Keratinocyte (primary cell): ENCODE measurements around the gene LTB4R2. TPM values are rescaled to one million over a fixed set of nuclear protein-coding genes. Genes with fewer than 3 reads are reported as not detected.

Source experiments
- DNase-seq: peaks from one replicate; pipeline ENCODE4 v3.0.0-alpha.2; 2011; ENCODE audit warnings: low read depth, missing footprints, low spot score
- FAIRE-seq: peaks from 2 replicates; lab custom pipeline; 2011; peaks lifted over from hg19 to GRCh38; lab: Jason Lieb, UNC
- H2AFZ ChIP-seq: 2 replicates; pipeline ENCODE4 v1.6.0; 2012; ENCODE audit warnings: low read length, control low read depth, inconsistent platforms; ENCODE audit not compliant: control insufficient read depth
- H3K27ac ChIP-seq: 2 replicates; pipeline ENCODE4 v1.5.1; 2011; ENCODE audit warnings: low read length; ENCODE audit not compliant: control insufficient read depth, insufficient read depth
- H3K27me3 ChIP-seq: 3 replicates; pipeline ENCODE4 v1.6.0; 2011; ENCODE audit warnings: low read length; ENCODE audit not compliant: control insufficient read depth, insufficient read depth; ENCODE audit errors: extremely low read depth
- H3K36me3 ChIP-seq, 2 experiments: 2 replicates in 1 of 2; 3 replicates in 1 of 2; pipeline ENCODE4 v1.5.1; 2011; ENCODE audit warnings: low read length in 2 of 2, mild to moderate bottlenecking in 1 of 2; ENCODE audit not compliant: control insufficient read depth in 2 of 2, insufficient read depth in 2 of 2; ENCODE audit errors: extremely low read depth in 1 of 2
- H3K4me1 ChIP-seq: 3 replicates; pipeline ENCODE4 v1.5.1; 2011; ENCODE audit warnings: low read length; ENCODE audit not compliant: control insufficient read depth, insufficient read depth; ENCODE audit errors: extremely low read depth
- H3K4me2 ChIP-seq: 3 replicates; pipeline ENCODE4 v1.6.0; 2011; ENCODE audit warnings: low read depth, low read length; ENCODE audit not compliant: control insufficient read depth, insufficient read depth; ENCODE audit errors: extremely low read depth
- H3K4me3 ChIP-seq, 3 experiments: fragments of 200-600 bp in 1 of 3; sonication (generic) in 1 of 3; 2 replicates in 2 of 3; 3 replicates in 1 of 3; pipeline ENCODE4 v1.5.1; 2011 to 2016; ENCODE audit warnings: low read length in 3 of 3, mild to moderate bottlenecking in 3 of 3, control low read depth in 2 of 3, inconsistent platforms in 1 of 3, low read depth in 1 of 3, mixed read lengths in 1 of 3, mixed run types in 1 of 3, moderate library complexity in 1 of 3; ENCODE audit not compliant: control insufficient read depth in 2 of 3, insufficient read depth in 2 of 3; ENCODE audit errors: extremely low read depth in 1 of 3
- H3K79me2 ChIP-seq: 2 replicates; pipeline ENCODE4 v1.6.0; 2012; ENCODE audit warnings: low read length; ENCODE audit not compliant: control insufficient read depth, insufficient read depth
- H3K9ac ChIP-seq: 3 replicates; pipeline ENCODE4 v1.6.0; 2011; ENCODE audit warnings: low read length; ENCODE audit not compliant: control insufficient read depth, insufficient read depth; ENCODE audit errors: extremely low read depth
- H3K9me1 ChIP-seq: 3 replicates; pipeline ENCODE4 v1.6.0; 2011; ENCODE audit warnings: low read length; ENCODE audit not compliant: control insufficient read depth, insufficient read depth; ENCODE audit errors: extremely low read depth
- H3K9me3 ChIP-seq: 2 replicates; pipeline ENCODE4 v1.5.1; 2012; ENCODE audit warnings: low read depth, low read length; ENCODE audit not compliant: control insufficient read depth
- H4K20me1 ChIP-seq: 3 replicates; pipeline ENCODE4 v1.6.0; 2011; ENCODE audit warnings: low read length; ENCODE audit not compliant: control insufficient read depth, insufficient read depth; ENCODE audit errors: extremely low read depth
- EZH2 ChIP-seq: IDR thresholded peaks from one replicate; pipeline ENCODE4 v1.6.1; 2012; ENCODE audit warnings: inconsistent platforms, mild to moderate bottlenecking, low read length, moderate library complexity
- dilution Hi-C: fragments of 300-500 bp; cut with MboI; formaldehyde crosslinking; loops from one replicate; pipeline ENCODE4 v1.7.0; 2020; ENCODE audit warnings: low sequenced_read_pairs; ENCODE audit not compliant: extremely low pct_ligation_motif_present
- polyA plus RNA-seq, 5 experiments: library from polyadenylated mRNA; depleted of rRNA in 3 of 5; stranded (reverse) in 3 of 5; stranded (forward) in 1 of 5; unstranded in 1 of 5; fragments of >200 nt; gene quantifications; 1 replicate in 1 of 5; 2 replicates in 3 of 5; 3 replicates in 1 of 5; pipeline versions ENCODE4 v1.2.1 to v1.2.3, GENCODE V29; 2011 to 2012; ENCODE audit warnings: missing spikeins in 2 of 5, low read depth in 1 of 5, low replicate concordance in 1 of 5
- TF ChIP-seq, protein P1 (sequence below), 3 experiments: IDR thresholded peaks in 1 of 3; conservative IDR thresholded peaks in 1 of 3; optimal IDR thresholded peaks in 1 of 3; 2 replicates in 2 of 3; 3 replicates in 1 of 3; pipeline versions ENCODE3 to v1.5.1; 2011; ENCODE audit warnings: low read length in 3 of 3, mild to moderate bottlenecking in 3 of 3, moderate library complexity in 2 of 3, control low read depth in 1 of 3, inconsistent platforms in 1 of 3; ENCODE audit not compliant: insufficient read depth in 2 of 3; ENCODE audit errors: extremely low read depth in 1 of 3

LTB4R2 gene
- polyA plus RNA-seq, 1 donor (not counting 4 experiments of a cell fraction or from before 2014, with no cell fraction given), result 7.9 TPM

DNA sequence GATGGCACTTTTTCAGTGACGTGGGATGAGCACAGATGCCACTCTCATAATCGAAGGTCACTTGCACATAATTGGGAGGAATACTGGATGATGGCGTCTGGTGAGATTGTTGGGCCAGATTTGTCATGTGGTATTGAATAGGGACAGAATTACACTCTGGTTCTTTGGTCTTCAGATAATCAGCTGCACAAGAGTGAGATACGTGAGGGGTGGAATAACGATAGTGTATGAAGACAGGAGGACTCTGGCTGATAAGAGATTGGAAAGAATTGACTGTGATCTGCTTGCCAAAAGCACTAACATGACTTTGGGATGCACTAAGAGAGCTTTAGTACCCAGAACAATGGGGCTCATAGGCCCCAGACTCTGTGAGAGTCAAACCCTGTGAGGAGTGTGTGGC, 31.5 kb upstream of the LTB4R2 start:
- no peaks in the 10 kb centered on the region for H3K27me3 ChIP-seq
- H2AFZ ChIP-seq, result no peak overlapping the region
- dilution Hi-C loops, result no loop called here
- H3K4me1 ChIP-seq, result peaks cover 29% of the 10 kb centered on the region
- FAIRE-seq (no peak), DNase-seq (no peak)
- no peaks in the 10 kb centered on the region for H3K36me3 ChIP-seq
- H3K27ac ChIP-seq, result no peak overlapping the region
- TF ChIP-seq, protein P1, sequence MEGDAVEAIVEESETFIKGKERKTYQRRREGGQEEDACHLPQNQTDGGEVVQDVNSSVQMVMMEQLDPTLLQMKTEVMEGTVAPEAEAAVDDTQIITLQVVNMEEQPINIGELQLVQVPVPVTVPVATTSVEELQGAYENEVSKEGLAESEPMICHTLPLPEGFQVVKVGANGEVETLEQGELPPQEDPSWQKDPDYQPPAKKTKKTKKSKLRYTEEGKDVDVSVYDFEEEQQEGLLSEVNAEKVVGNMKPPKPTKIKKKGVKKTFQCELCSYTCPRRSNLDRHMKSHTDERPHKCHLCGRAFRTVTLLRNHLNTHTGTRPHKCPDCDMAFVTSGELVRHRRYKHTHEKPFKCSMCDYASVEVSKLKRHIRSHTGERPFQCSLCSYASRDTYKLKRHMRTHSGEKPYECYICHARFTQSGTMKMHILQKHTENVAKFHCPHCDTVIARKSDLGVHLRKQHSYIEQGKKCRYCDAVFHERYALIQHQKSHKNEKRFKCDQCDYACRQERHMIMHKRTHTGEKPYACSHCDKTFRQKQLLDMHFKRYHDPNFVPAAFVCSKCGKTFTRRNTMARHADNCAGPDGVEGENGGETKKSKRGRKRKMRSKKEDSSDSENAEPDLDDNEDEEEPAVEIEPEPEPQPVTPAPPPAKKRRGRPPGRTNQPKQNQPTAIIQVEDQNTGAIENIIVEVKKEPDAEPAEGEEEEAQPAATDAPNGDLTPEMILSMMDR (optimal IDR thresholded peaks at IDR 0.05 in 1 of 3, IDR thresholded peaks at IDR 0.05 in 1 of 3, conservative IDR thresholded peaks at IDR 0.05 in 1 of 3; ENCODE audit: extremely low read depth in 1 of 3, insufficient read depth in 2 of 3, low read length in 3 of 3), result no peak
- no peak for TF ChIP-seq EZH2
- H3K9me3 ChIP-seq, result no peaks in the 10 kb centered on the region
- no peak overlapping the region for H3K4me2 ChIP-seq
- no peaks in the 10 kb centered on the region for H3K79me2 ChIP-seq
- no peak overlapping the region for H3K9ac ChIP-seq
- no peak overlapping the region for H3K4me3 ChIP-seq
- H4K20me1 ChIP-seq, result no peaks in the 10 kb centered on the region
- no peaks in the 10 kb centered on the region for H3K9me1 ChIP-seq

DNA sequence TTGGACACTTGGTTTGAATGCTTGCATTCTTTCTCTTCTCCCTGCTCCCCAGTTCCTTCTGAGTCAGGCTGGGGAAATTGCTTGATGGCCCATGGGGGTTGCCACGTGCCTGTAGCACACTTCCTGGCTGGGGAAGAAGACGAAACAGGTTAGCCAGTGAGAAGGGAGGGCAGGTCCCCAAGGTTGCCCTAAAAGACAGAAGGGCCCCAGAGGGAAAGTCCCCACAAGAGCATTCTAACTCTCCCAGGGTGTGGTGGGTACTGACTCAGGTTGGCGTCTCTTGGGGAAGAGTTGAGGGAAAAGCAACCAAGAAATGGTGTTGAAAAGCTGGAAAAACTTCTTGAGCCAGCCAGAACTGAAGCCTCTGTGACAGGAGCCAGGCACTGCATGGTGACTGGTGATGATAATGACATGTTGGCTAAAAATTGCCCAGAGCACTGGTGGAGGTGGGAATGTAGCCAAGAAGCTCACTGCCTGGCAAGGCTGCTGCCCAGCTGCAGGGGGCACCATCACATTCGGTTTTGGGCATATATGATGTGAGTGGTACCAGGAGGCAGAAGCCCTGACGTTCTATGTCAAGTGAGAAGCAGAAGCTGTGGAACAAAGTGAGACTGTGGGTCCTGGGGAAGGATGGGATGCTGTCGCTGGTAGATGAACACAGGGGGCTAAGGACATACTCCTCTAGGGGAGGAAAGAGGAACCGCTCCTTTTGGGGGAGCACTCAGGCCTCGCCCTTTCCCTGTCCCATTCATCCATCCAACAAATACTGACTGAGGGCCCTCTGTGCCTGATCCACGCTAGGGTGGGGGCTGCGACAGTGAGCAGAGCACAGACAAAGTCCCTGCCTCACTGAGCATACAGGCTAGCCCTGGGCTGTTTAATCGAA, 30.4 kb upstream of the LTB4R2 start:
- no peak overlapping the region for H3K27ac ChIP-seq

More for the DNA sequence above, 30.4 kb upstream of the LTB4R2 start:
- dilution Hi-C loops, result no loop called here
- Histone ChIP-seq H3K36me3 (no peaks in the 10 kb centered on the region), H3K27me3 (no peaks in the 10 kb centered on the region), H4K20me1 (no peaks in the 10 kb centered on the region), H3K4me3 (no peak overlapping the region), H2AFZ (no peak overlapping the region), H3K79me2 (no peaks in the 10 kb centered on the region), H3K4me1 (peaks cover 24% of the 10 kb centered on the region), H3K9me3 (no peaks in the 10 kb centered on the region), H3K4me2 (no peak overlapping the region), H3K9me1 (no peaks in the 10 kb centered on the region), H3K9ac (no peak overlapping the region)
- DNase-seq (no peak), FAIRE-seq (no peak)
- TF ChIP-seq EZH2, result no peak
- TF ChIP-seq, protein P1 (optimal IDR thresholded peaks at IDR 0.05 in 1 of 3, IDR thresholded peaks at IDR 0.05 in 1 of 3, conservative IDR thresholded peaks at IDR 0.05 in 1 of 3; ENCODE audit: extremely low read depth in 1 of 3, insufficient read depth in 2 of 3, low read length in 3 of 3), result peak; percentile 56 to 80 (median 66)
